Activated T-helper 17 cell treated with anti-CD3 and anti-CD28 coated beads, Interleukin-2, amount 50 U/mL, for 72 hours (primary cell): ENCODE data around the gene RAB3D. TPM values are rescaled to one million over a fixed set of nuclear protein-coding genes. Genes with fewer than 3 reads are reported as not detected.

Experiments
- ATAC-seq: fragments of 150-1000 bp; cut with Tn5 transposase; replicated peaks from 2 replicates; pipeline ENCODE4 v1.10.0; 2021; ENCODE audit warnings: mild to moderate bottlenecking, moderate library complexity
- H3K27ac Mint-ChIP-seq: one replicate; pipeline ENCODE4 v1.8.0; 2022; ENCODE audit warnings: mixed read lengths
- H3K27me3 Mint-ChIP-seq: one replicate; pipeline ENCODE4 v1.8.0; 2022; ENCODE audit warnings: mixed read lengths
- H3K36me3 Mint-ChIP-seq: one replicate; pipeline ENCODE4 v1.8.0; 2022; ENCODE audit warnings: low read depth, mild to moderate bottlenecking, mixed read lengths
- H3K4me1 Mint-ChIP-seq: one replicate; pipeline ENCODE4 v1.8.0; 2022; ENCODE audit warnings: mixed read lengths
- H3K4me3 Mint-ChIP-seq: one replicate; pipeline ENCODE4 v1.8.0; 2022; ENCODE audit warnings: mild to moderate bottlenecking, mixed read lengths
- H3K9me3 Mint-ChIP-seq: one replicate; pipeline ENCODE4 v1.8.0; 2022; ENCODE audit warnings: mixed read lengths
- total RNA-seq, 2 donors: library from RNA; stranded (reverse); gene quantifications; one replicate each; pipeline ENCODE4 v1.2.3, GENCODE V29; 2022

RAB3D gene
- total RNA-seq, 2 donors from 2014 or later, result 9.7 to 13.4 TPM

DNA sequence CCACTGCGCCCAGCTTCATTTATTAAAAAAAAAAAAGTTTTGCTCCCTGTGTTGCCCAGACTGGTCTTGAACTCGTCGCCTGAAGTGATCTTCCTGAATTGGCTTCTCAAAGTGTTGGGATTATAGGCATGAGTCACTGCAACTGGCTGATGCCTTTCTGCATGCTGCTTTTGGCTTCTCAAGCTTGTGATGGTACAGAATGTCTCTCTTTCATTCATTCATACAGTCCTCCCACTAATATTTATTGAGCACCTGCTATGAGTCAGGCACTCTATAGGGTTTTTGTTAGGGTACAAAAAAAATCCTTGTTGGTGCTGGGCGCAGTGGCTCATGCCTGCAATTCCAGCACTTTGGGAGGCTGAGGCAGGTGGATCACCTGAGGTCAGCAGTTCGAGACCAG is 34.5 kb downstream of the RAB3D start:
- peaks cover 8% of the 10 kb centered on the region for H3K27me3 Mint-ChIP-seq
- H3K9me3 Mint-ChIP-seq, result no peaks in the 10 kb centered on the region
- no peak for ATAC-seq
- H3K27ac Mint-ChIP-seq, result no peak overlapping the region
- no peaks in the 10 kb centered on the region for H3K4me1 Mint-ChIP-seq
- no peaks in the 10 kb centered on the region for H3K36me3 Mint-ChIP-seq
- H3K4me3 Mint-ChIP-seq, result no peak overlapping the region

- Mint-ChIP-seq H3K4me1 (no peaks in the 10 kb centered on the region), H3K36me3 (no peaks in the 10 kb centered on the region), H3K9me3 (no peaks in the 10 kb centered on the region), H3K27ac (no peak overlapping the region), H3K27me3 (peaks cover 3% of the 10 kb centered on the region), H3K4me3 (no peak overlapping the region)
- no peak for ATAC-seq
Observed at GRCh38 chr19:11300811-11301120, 38.7 kb downstream of the RAB3D start.

GRCh38 chr19:11299946-11300810 is 39.3 kb downstream of the RAB3D start:
- H3K27me3 Mint-ChIP-seq, result peaks cover 3% of the 10 kb centered on the region
- H3K36me3 Mint-ChIP-seq, result no peaks in the 10 kb centered on the region
- H3K9me3 Mint-ChIP-seq, result no peaks in the 10 kb centered on the region
- no peak for ATAC-seq
- H3K4me3 Mint-ChIP-seq, result no peak overlapping the region
- no peaks in the 10 kb centered on the region for H3K4me1 Mint-ChIP-seq
- no peak overlapping the region for H3K27ac Mint-ChIP-seq

- Mint-ChIP-seq H3K27me3 (peaks cover 3% of the 10 kb centered on the region), H3K4me3 (no peak overlapping the region), H3K4me1 (peaks cover 6% of the 10 kb centered on the region), H3K36me3 (no peaks in the 10 kb centered on the region), H3K9me3 (no peaks in the 10 kb centered on the region), H3K27ac (no peak overlapping the region)
- no peak for ATAC-seq
Observed at GRCh38 chr19:11296264-11296663, 43.2 kb downstream of the RAB3D start.

DNA sequence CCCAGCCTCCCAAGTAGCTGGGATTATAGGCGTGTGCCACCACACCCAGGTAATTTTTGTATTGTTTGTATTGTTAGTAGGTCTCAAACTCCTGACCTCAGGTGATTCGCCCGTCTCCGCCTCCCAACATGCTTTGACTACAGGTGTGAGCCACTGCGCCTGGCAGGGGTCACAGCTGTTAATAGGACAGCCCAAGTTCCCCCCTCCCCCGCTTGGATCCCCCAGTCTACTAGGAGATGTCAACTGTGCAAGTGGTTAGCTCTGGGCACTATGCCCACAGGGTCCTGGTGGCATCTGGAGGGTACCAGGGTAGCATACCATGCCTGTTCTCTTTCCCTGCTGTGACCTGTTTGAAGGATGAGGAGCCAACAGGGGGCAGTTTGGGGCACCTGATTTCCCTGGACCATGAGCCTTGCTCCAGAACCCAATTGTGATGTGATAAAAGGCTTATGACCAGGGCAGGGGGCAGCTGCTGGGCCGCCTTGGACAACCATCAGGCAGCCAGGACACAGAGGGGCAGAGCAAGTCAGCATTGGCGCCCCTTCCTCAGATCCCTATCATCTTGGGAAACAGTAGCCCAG is 43.7 kb downstream of the RAB3D start, which contains the start of gene TSPAN16:
Gene TSPAN16, plus strand, starts transcription at position 496 of the 581 bp plus-strand sequence. CDS start 138 bp downstream, outside the sequence.
- Mint-ChIP-seq H3K9me3 (no peaks in the 10 kb centered on the region), H3K4me1 (peaks cover 6% of the 10 kb centered on the region), H3K4me3 (no peak within 1 kb of the TSS), H3K27me3 (peaks cover 3% of the 10 kb centered on the region), H3K36me3 (no peaks in the 10 kb centered on the region), H3K27ac (no peak within 1 kb of the TSS)
- ATAC-seq, result no peak

DNA sequence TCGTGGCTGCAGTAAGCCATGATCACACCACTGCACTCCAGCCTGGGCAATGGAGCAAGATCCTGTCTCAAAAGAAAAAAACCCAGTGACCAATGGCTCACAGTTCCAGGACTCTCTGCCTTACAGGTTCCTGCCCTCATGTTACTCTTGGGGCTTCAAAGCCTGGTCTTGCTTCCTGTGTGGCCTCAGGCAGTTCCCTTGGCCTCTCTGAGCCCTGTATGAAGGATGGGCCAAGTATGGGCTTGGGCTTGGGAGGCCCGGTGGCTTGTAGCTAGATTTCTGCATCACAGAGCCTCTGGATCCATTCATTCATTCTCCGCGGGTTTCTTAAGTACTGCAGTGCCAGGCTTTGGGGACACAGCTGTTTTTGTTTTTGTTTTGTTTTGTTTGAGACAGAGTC is 44.3 kb downstream of the RAB3D start:
- Mint-ChIP-seq H3K9me3 (no peaks in the 10 kb centered on the region), H3K36me3 (no peaks in the 10 kb centered on the region), H3K4me1 (peaks cover 6% of the 10 kb centered on the region), H3K4me3 (no peak overlapping the region), H3K27me3 (peaks cover 3% of the 10 kb centered on the region), H3K27ac (no peak overlapping the region)
- no peak for ATAC-seq

GRCh38 chr19:11293433-11294389 is 45.7 kb downstream of the RAB3D start:
- no peak overlapping the region for H3K27ac Mint-ChIP-seq
- ATAC-seq, result peak; percentile 98
- peaks cover 7% of the 10 kb centered on the region for H3K27me3 Mint-ChIP-seq
- H3K9me3 Mint-ChIP-seq, result no peaks in the 10 kb centered on the region
- H3K4me3 Mint-ChIP-seq, result peak overlapping the region; percentile 58
- H3K36me3 Mint-ChIP-seq, result no peaks in the 10 kb centered on the region
- peaks cover 6% of the 10 kb centered on the region for H3K4me1 Mint-ChIP-seq

GRCh38 chr19:11291991-11292390 is 47.5 kb downstream of the RAB3D start:
- Mint-ChIP-seq H3K4me3 (no peak overlapping the region), H3K27me3 (peaks cover 11% of the 10 kb centered on the region), H3K27ac (no peak overlapping the region), H3K9me3 (no peaks in the 10 kb centered on the region), H3K4me1 (peaks cover 6% of the 10 kb centered on the region), H3K36me3 (no peaks in the 10 kb centered on the region)
- no peak for ATAC-seq

DNA sequence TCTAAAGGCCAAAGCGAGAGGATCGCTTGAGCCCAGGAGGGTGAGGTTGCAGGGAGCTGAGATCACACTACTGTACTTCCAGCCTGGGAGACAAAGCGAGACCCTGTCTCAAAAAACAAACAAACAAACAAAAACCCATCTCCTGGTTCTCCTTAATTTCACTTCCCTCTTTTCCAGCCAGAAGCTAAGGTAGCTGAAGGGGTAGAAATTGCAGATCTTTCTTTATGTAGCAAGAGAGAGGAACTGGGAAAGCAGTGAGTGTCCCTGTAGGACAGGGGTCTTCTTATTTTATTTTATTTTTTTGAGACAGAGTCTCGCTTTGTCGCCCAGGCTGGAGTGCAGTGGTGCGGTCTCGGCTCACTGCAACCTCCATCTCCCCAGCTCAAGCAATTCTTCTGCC is 48.0 kb downstream of the RAB3D start:
- ATAC-seq, result no peak
- Mint-ChIP-seq H3K4me1 (peaks cover 6% of the 10 kb centered on the region), H3K4me3 (no peak overlapping the region), H3K27me3 (peaks cover 12% of the 10 kb centered on the region), H3K27ac (no peak overlapping the region), H3K9me3 (no peaks in the 10 kb centered on the region), H3K36me3 (no peaks in the 10 kb centered on the region)

DNA sequence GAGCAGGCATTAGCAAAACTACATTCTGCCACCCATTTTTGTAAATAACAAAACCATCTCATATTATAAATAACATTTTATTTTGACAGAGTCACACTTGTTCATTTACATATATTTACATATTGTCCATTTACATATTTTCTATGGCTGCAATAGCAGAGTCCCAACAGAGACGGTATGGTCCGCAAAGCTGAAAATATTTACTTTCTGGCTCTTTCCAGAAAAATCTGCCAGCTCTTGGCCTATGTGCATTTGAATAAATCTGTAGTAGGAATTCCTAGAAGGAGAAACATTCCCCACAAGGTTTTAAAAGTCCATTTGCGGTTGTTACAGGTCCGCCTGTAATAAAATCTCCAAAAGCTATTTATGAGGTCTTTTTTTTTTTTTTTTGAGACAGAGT is 49.2 kb downstream of the RAB3D start:
- peaks cover 12% of the 10 kb centered on the region for H3K27me3 Mint-ChIP-seq
- peaks cover 6% of the 10 kb centered on the region for H3K4me1 Mint-ChIP-seq

DNA sequence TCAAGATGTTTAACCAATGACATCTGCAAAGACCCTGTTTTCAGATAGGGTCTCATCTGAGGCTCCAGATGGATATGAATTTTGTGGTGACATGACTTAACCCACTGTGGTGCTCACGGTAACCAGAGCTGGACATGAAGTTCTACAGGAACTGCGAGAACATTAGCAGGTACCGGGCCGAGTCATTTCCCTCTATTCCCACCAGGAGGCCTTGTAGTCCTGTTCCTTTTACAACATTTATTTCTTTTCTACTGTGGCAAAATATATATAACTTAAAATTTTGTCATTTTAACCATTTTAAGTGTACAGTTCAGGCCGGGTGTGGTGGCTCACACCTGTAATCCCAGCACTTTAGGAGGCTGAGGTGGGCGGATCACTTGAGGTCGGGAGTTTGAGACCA is 51.1 kb downstream of the RAB3D start:
- Mint-ChIP-seq H3K4me3 (no peak overlapping the region), H3K9me3 (no peaks in the 10 kb centered on the region), H3K27ac (no peak overlapping the region), H3K27me3 (peaks cover 12% of the 10 kb centered on the region), H3K36me3 (no peaks in the 10 kb centered on the region), H3K4me1 (no peaks in the 10 kb centered on the region)
- ATAC-seq, result no peak

More for the DNA sequence above, 49.2 kb downstream of the RAB3D start:
- Mint-ChIP-seq H3K4me3 (no peak overlapping the region), H3K9me3 (no peaks in the 10 kb centered on the region), H3K36me3 (no peaks in the 10 kb centered on the region), H3K27ac (no peak overlapping the region)
- ATAC-seq, result no peak

DNA sequence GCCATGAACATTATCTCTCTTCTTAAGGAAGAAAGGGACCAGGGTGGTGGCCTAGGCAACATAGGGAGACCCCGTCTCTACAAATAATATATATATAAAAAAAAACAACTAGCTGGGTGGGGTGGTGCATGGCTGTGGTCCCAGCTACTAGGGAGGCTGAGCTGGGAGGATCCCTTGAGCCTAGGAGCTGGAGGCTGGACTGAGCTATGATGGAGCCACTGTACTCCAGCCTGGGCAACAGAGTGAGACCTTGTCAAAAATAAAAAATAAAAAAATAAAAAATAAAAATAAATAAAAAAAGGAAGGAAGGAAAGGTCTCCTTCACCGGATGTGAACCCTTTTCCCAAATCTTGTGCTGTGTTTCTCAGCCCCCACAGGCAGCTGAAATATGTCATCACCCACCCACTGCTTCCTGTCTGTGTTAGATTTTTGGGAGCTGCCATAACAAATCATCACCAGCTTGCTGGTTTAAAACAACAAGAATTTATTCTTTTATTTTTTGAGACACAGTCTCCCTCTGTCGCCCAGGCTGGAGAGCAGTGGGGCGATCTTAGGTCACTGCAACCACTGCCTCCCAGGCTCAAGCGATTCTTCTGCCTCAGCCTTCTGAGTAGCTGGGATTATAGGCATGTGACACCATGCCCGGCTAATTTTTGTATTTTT is 53.0 kb downstream of the RAB3D start:
- Mint-ChIP-seq H3K4me1 (no peaks in the 10 kb centered on the region), H3K27ac (no peak overlapping the region), H3K4me3 (no peak overlapping the region), H3K9me3 (no peaks in the 10 kb centered on the region), H3K27me3 (peaks cover 16% of the 10 kb centered on the region), H3K36me3 (no peaks in the 10 kb centered on the region)
- ATAC-seq, result no peak

DNA sequence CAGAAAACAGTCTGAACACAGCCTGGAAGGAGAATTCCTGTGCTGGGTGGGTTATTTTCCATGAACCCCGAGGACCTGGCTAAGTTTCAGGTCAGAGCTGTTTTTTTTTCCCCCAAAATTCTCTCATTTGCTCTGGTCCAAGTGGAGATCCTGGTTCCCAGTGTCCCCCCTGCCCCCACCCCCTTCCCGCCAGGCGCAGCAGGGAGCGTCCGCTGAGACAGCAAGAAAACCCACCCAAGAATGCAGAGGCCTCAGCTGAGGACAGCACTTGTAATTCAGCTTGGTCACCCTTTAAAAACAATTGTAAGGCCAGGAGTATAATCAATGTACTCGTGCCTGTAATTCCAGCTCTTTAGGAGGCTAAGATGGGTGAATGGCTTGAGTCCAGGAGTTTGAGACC is 54.9 kb downstream of the RAB3D start:
- no peaks in the 10 kb centered on the region for H3K9me3 Mint-ChIP-seq
- peaks cover 16% of the 10 kb centered on the region for H3K27me3 Mint-ChIP-seq

More for the DNA sequence above, 54.9 kb downstream of the RAB3D start:
- no peaks in the 10 kb centered on the region for H3K36me3 Mint-ChIP-seq
- H3K27ac Mint-ChIP-seq, result no peak overlapping the region
- no peak overlapping the region for H3K4me3 Mint-ChIP-seq
- peaks cover 4% of the 10 kb centered on the region for H3K4me1 Mint-ChIP-seq
- ATAC-seq, result no peak
